Hematopoietic multipotent progenitor cell (in vitro differentiated cells): Measurements from ENCODE around the gene MAN1A1. TPM values are rescaled to one million over a fixed set of nuclear protein-coding genes. Genes with fewer than 3 reads are reported as not detected.
A peak's percentile ranks its signal among the peaks of the same experiment; 100 is the strongest.

Experiments
- DNase-seq, 3 donors: peaks; one replicate each; pipeline ENCODE4 v3.0.0-alpha.2; 2011 to 2015; ENCODE audit warnings: low read depth in 2 of 3, low spot score in 2 of 3
- total RNA-seq: library from RNA; depleted of rRNA; stranded (reverse); fragments of >200 nt; gene quantifications from one replicate; pipeline ENCODE4 v1.2.3, GENCODE V29; 2012

The MAN1A1 gene
- total RNA-seq, 1 donor, result 109 TPM

GRCh38 chr6:119278625-119279024 lies 70.9 kb downstream of the MAN1A1 start:
- DNase-seq, result no peak

GRCh38 chr6:119277052-119277451 lies 72.5 kb downstream of the MAN1A1 start:
- no peak for DNase-seq

- DNase-seq, result no peak
Observed at GRCh38 chr6:119276211-119276610, 73.3 kb downstream of the MAN1A1 start.

- DNase-seq, result no peak
Observed at GRCh38 chr6:119274197-119274595, 75.4 kb downstream of the MAN1A1 start.

GRCh38 chr6:119273272-119274196 lies 76.0 kb downstream of the MAN1A1 start:
- DNase-seq, result no peak

GRCh38 chr6:119270545-119270944 lies 79.0 kb downstream of the MAN1A1 start:
- DNase-seq, result no peak

GRCh38 chr6:119269266-119270103 lies 80.1 kb downstream of the MAN1A1 start:
- no peak for DNase-seq

GRCh38 chr6:119267126-119267905 lies 82.2 kb downstream of the MAN1A1 start:
- DNase-seq, result no peak

GRCh38 chr6:119264854-119265397 lies 84.6 kb downstream of the MAN1A1 start:
- no peak for DNase-seq

- DNase-seq, result no peak
Observed at GRCh38 chr6:119262612-119263011, 86.9 kb downstream of the MAN1A1 start.

- no peak for DNase-seq
Observed at GRCh38 chr6:119261944-119262284, 87.6 kb downstream of the MAN1A1 start.

GRCh38 chr6:119259027-119259426 lies 90.5 kb downstream of the MAN1A1 start:
- no peak for DNase-seq

GRCh38 chr6:119257726-119258125 lies 91.8 kb downstream of the MAN1A1 start:
- DNase-seq, result no peak

- DNase-seq, result peak in 2 of 3 donors; percentile 14 to 59
Observed at GRCh38 chr6:119256978-119257462, 92.5 kb downstream of the MAN1A1 start.

GRCh38 chr6:119256392-119256791 lies 93.2 kb downstream of the MAN1A1 start:
- DNase-seq, result no peak

GRCh38 chr6:119255492-119255891 lies 94.1 kb downstream of the MAN1A1 start:
- DNase-seq, result no peak

- no peak for DNase-seq
Observed at GRCh38 chr6:119250036-119250435, 99.5 kb downstream of the MAN1A1 start.

GRCh38 chr6:119249319-119249718 lies 100.2 kb downstream of the MAN1A1 start:
- no peak for DNase-seq

- DNase-seq, result no peak
Observed at GRCh38 chr6:119247504-119247903, 102.1 kb downstream of the MAN1A1 start.

GRCh38 chr6:119243657-119244056 lies 105.9 kb downstream of the MAN1A1 start:
- DNase-seq, result no peak
